GM10847 (cell line): ENCODE data around the gene SLC9A9.

ENCODE experiments used
- POLR2A ChIP-seq: IDR thresholded peaks from 2 replicates; pipeline ENCODE4 v1.6.1; 2011; ENCODE audit not compliant: insufficient read length; ENCODE audit errors: extremely low read depth

SLC9A9 gene

GRCh38 chr3:143597774-143598652 is 250.3 kb downstream of the SLC9A9 start:
- no peak for TF ChIP-seq POLR2A

GRCh38 chr3:143596957-143597642 is 251.2 kb downstream of the SLC9A9 start:
- TF ChIP-seq POLR2A, result no peak

- no peak for TF ChIP-seq POLR2A
These were observed 252.7 kb downstream of the SLC9A9 start for GRCh38 chr3:143595456-143596077.

GRCh38 chr3:143594206-143594605 is 254.1 kb downstream of the SLC9A9 start:
- TF ChIP-seq POLR2A, result no peak

- TF ChIP-seq POLR2A, result no peak
These were observed 257.6 kb downstream of the SLC9A9 start for GRCh38 chr3:143590660-143591059.

GRCh38 chr3:143586576-143586975 is 261.7 kb downstream of the SLC9A9 start:
- no peak for TF ChIP-seq POLR2A

- no peak for TF ChIP-seq POLR2A
These were observed 262.4 kb downstream of the SLC9A9 start for GRCh38 chr3:143585720-143586456.

GRCh38 chr3:143584474-143584873 is 263.8 kb downstream of the SLC9A9 start:
- TF ChIP-seq POLR2A, result no peak

GRCh38 chr3:143581972-143582722 is 266.1 kb downstream of the SLC9A9 start:
- no peak for TF ChIP-seq POLR2A

- TF ChIP-seq POLR2A, result no peak
These were observed 269.3 kb downstream of the SLC9A9 start for GRCh38 chr3:143578810-143579435.

GRCh38 chr3:143576568-143577270 is 271.5 kb downstream of the SLC9A9 start:
- no peak for TF ChIP-seq POLR2A

- TF ChIP-seq POLR2A, result no peak
These were observed 273.3 kb downstream of the SLC9A9 start for GRCh38 chr3:143574933-143575332.

- no peak for TF ChIP-seq POLR2A
These were observed 274.5 kb downstream of the SLC9A9 start for GRCh38 chr3:143573610-143574303.
